ENCODE data around the gene BCL11B.

The BCL11B gene

DNA sequence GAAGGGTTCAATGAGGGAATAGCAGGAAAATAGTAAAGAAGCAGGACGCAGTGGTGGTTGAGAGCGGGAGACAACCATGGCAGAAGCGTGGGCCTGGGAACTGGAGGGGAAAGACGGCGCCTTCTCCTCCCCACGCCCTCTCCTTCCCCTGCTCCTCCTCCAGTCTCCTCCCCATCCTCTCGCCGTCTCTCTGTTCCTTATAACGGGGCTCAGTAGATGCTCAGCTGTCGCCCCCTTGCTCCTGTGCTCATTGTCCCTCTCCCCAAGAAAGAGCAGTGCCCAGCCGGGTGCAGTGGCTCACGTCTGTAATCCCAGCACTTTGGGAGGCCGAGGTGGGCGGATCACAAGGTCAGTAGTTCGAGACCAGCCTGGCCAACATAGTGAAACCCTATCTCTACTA, 142.0 kb downstream of the BCL11B start:
- Histone ChIP-seq H3K27ac (ENCODE audit: low read depth, low read length, poor library complexity, severe bottlenecking) (no peak overlapping the region), H3K9me2 (ENCODE audit: low read depth, low read length) (no peaks in the 10 kb centered on the region), H3K27me3 (ENCODE audit: insufficient read depth, low read length) (no peaks in the 10 kb centered on the region), H2AFZ (ENCODE audit: low read length) (no peak overlapping the region), H3K9ac (ENCODE audit: low read length) (no peak overlapping the region), H3K4me2 (ENCODE audit: low read length) (no peak overlapping the region), H3K9me3 (ENCODE audit: low read length) (no peaks in the 10 kb centered on the region), H3K4me1 (ENCODE audit: insufficient read depth, low read length, severe bottlenecking) (no peaks in the 10 kb centered on the region), H3K4me3 (ENCODE audit: low read depth, low read length, poor library complexity, severe bottlenecking) (no peak overlapping the region), H3K79me2 (ENCODE audit: insufficient read depth, low read length) (no peaks in the 10 kb centered on the region), H4K20me1 (ENCODE audit: insufficient read depth, low read length) (no peaks in the 10 kb centered on the region), H3K36me3 (ENCODE audit: insufficient read depth, low read length) (no peaks in the 10 kb centered on the region), H3F3A (ENCODE audit: insufficient read depth, low read length) (no peaks in the 10 kb centered on the region)
- no peak for TF ChIP-seq EZH2 (IDR thresholded peaks at IDR 0.05; ENCODE audit: borderline replicate concordance, low read length)

DNA sequence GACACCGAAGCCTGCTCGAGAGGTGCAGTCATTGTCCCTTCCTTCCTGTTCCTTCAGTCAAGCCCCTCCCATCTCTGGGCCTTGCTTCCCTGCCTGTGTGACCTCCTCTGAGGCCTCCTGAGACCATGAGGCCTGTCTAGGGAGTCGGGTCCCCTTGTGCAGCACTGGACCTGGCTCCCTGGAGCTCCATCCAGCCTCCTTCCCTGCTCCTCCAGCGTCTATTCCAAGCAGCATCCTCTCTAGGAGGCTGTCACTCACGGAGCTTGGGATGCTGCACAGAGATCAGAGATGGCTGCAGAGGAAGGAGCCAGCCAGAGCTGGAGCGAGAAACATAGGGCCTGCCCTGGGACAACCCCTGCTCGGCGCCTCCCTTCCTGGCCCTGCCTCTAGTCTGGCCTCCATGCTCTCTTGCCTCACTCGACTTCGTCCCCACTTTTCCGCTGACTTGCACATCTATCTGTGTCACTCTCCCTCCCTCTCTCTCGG, 142.7 kb downstream of the BCL11B start:
- Histone ChIP-seq H3K9me3 (ENCODE audit: low read length) (no peaks in the 10 kb centered on the region), H3K36me3 (ENCODE audit: insufficient read depth, low read length) (no peaks in the 10 kb centered on the region), H4K20me1 (ENCODE audit: insufficient read depth, low read length) (no peaks in the 10 kb centered on the region), H3K4me2 (ENCODE audit: low read length) (no peak overlapping the region), H3K9ac (ENCODE audit: low read length) (no peak overlapping the region), H2AFZ (ENCODE audit: low read length) (no peak overlapping the region), H3K4me1 (ENCODE audit: insufficient read depth, low read length, severe bottlenecking) (no peaks in the 10 kb centered on the region), H3K9me2 (ENCODE audit: low read depth, low read length) (no peaks in the 10 kb centered on the region), H3K79me2 (ENCODE audit: insufficient read depth, low read length) (no peaks in the 10 kb centered on the region), H3F3A (ENCODE audit: insufficient read depth, low read length) (no peaks in the 10 kb centered on the region), H3K27ac (ENCODE audit: low read depth, low read length, poor library complexity, severe bottlenecking) (no peak overlapping the region), H3K4me3 (ENCODE audit: low read depth, low read length, poor library complexity, severe bottlenecking) (no peak overlapping the region), H3K27me3 (ENCODE audit: insufficient read depth, low read length) (no peaks in the 10 kb centered on the region)
- TF ChIP-seq, protein P1, sequence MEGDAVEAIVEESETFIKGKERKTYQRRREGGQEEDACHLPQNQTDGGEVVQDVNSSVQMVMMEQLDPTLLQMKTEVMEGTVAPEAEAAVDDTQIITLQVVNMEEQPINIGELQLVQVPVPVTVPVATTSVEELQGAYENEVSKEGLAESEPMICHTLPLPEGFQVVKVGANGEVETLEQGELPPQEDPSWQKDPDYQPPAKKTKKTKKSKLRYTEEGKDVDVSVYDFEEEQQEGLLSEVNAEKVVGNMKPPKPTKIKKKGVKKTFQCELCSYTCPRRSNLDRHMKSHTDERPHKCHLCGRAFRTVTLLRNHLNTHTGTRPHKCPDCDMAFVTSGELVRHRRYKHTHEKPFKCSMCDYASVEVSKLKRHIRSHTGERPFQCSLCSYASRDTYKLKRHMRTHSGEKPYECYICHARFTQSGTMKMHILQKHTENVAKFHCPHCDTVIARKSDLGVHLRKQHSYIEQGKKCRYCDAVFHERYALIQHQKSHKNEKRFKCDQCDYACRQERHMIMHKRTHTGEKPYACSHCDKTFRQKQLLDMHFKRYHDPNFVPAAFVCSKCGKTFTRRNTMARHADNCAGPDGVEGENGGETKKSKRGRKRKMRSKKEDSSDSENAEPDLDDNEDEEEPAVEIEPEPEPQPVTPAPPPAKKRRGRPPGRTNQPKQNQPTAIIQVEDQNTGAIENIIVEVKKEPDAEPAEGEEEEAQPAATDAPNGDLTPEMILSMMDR (IDR thresholded peaks at IDR 0.05; ENCODE audit: low read length): no peak
- no peak for TF ChIP-seq EZH2 (IDR thresholded peaks at IDR 0.05; ENCODE audit: borderline replicate concordance, low read length)

DNA sequence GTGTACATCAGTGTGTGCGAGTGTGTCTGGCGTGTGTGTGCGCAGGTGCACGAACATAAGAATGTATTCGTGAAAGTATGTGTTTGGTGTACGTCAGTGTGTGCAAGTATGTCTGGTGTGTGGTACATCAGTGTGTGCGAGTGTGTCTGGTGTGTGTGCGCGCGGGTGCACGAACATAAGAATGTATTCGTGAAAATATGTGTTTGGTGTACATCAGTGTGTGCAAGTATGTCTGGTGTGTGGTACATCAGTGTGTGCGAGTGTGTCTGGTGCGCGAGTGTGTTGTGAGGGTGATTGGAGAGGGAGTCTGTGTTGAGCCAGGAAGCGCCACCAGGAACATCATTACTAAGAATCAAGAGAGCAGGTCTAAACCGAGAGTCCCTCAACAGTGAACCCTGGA, 143.8 kb downstream of the BCL11B start:
- no peaks in the 10 kb centered on the region for H3K4me1 ChIP-seq (ENCODE audit: insufficient read depth, low read length, severe bottlenecking)
- no peaks in the 10 kb centered on the region for H3K27me3 ChIP-seq (ENCODE audit: insufficient read depth, low read length)
- no peak overlapping the region for H2AFZ ChIP-seq (ENCODE audit: low read length)
- no peaks in the 10 kb centered on the region for H3K36me3 ChIP-seq (ENCODE audit: insufficient read depth, low read length)
- H3F3A ChIP-seq (ENCODE audit: insufficient read depth, low read length): no peaks in the 10 kb centered on the region
- no peaks in the 10 kb centered on the region for H3K9me3 ChIP-seq (ENCODE audit: low read length)
- TF ChIP-seq, protein P1 (IDR thresholded peaks at IDR 0.05; ENCODE audit: low read length): no peak
- no peak for TF ChIP-seq EZH2 (IDR thresholded peaks at IDR 0.05; ENCODE audit: borderline replicate concordance, low read length)
- H3K27ac ChIP-seq (ENCODE audit: low read depth, low read length, poor library complexity, severe bottlenecking): no peak overlapping the region
- H3K9me2 ChIP-seq (ENCODE audit: low read depth, low read length): no peaks in the 10 kb centered on the region
- no peaks in the 10 kb centered on the region for H3K79me2 ChIP-seq (ENCODE audit: insufficient read depth, low read length)
- no peak overlapping the region for H3K4me3 ChIP-seq (ENCODE audit: low read depth, low read length, poor library complexity, severe bottlenecking)
- no peak overlapping the region for H3K4me2 ChIP-seq (ENCODE audit: low read length)
- H4K20me1 ChIP-seq (ENCODE audit: insufficient read depth, low read length): no peaks in the 10 kb centered on the region
- no peak overlapping the region for H3K9ac ChIP-seq (ENCODE audit: low read length)

DNA sequence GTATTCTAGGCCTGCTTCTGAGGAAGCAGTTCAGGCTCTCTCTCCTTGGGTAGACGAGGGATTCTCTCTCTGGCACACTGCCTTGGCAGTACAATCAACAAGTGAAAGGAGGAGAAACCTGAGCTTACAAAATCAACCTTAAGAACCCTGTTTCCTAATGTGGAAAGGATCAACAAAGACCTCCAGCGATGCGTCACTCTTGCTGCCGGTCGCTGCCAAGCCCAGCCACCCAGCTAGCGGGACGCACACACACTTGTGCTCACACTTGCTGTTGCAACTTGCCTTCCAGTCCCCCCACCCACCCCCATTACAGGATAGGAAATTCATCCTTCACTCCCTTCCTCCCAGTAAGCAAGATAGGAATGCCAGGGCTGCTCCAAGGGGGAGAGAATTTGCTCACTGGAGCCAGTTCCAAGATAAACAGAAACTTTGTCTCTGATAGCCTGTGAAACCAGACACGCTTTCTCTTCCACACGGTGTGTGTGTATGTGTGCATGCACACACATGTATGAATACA, 144.3 kb downstream of the BCL11B start:
- Histone ChIP-seq H3K27ac (ENCODE audit: low read depth, low read length, poor library complexity, severe bottlenecking) (no peak overlapping the region), H3K4me2 (ENCODE audit: low read length) (no peak overlapping the region), H3K9me2 (ENCODE audit: low read depth, low read length) (no peaks in the 10 kb centered on the region), H2AFZ (ENCODE audit: low read length) (no peak overlapping the region), H3K9me3 (ENCODE audit: low read length) (no peaks in the 10 kb centered on the region), H3K36me3 (ENCODE audit: insufficient read depth, low read length) (no peaks in the 10 kb centered on the region), H3K4me3 (ENCODE audit: low read depth, low read length, poor library complexity, severe bottlenecking) (no peak overlapping the region), H3K9ac (ENCODE audit: low read length) (no peak overlapping the region), H4K20me1 (ENCODE audit: insufficient read depth, low read length) (no peaks in the 10 kb centered on the region), H3K4me1 (ENCODE audit: insufficient read depth, low read length, severe bottlenecking) (no peaks in the 10 kb centered on the region), H3K79me2 (ENCODE audit: insufficient read depth, low read length) (no peaks in the 10 kb centered on the region), H3K27me3 (ENCODE audit: insufficient read depth, low read length) (no peaks in the 10 kb centered on the region), H3F3A (ENCODE audit: insufficient read depth, low read length) (no peaks in the 10 kb centered on the region)
- no peak for TF ChIP-seq EZH2 (IDR thresholded peaks at IDR 0.05; ENCODE audit: borderline replicate concordance, low read length)
- TF ChIP-seq, protein P1 (IDR thresholded peaks at IDR 0.05; ENCODE audit: low read length): no peak
